Renal pelvis (tissue), 4 donors: Measurements from ENCODE around the gene STAT6. TPM values are rescaled to one million over a fixed set of nuclear protein-coding genes. Genes with fewer than 3 reads are reported as not detected.
"Not testable (repeated sequence)": the region's sequence is repeated elsewhere in the genome, so short reads cannot be mapped to it uniquely, and the experiment has no call there.

ENCODE experiments used
- DNase-seq: peaks from one replicate; pipeline ENCODE4 v3.0.0-alpha.2; 2013
- polyA plus RNA-seq, 3 donors: library from polyadenylated mRNA; unstranded; fragments of 120-200 nt; gene quantifications; one replicate each; pipeline ENCODE4 v1.2.1, GENCODE V29; 2013; ENCODE audit not compliant: insufficient read length in 3 of 3

Gene STAT6
- polyA plus RNA-seq, 3 donors = 98.8 to 134 (median 127) TPM

DNA sequence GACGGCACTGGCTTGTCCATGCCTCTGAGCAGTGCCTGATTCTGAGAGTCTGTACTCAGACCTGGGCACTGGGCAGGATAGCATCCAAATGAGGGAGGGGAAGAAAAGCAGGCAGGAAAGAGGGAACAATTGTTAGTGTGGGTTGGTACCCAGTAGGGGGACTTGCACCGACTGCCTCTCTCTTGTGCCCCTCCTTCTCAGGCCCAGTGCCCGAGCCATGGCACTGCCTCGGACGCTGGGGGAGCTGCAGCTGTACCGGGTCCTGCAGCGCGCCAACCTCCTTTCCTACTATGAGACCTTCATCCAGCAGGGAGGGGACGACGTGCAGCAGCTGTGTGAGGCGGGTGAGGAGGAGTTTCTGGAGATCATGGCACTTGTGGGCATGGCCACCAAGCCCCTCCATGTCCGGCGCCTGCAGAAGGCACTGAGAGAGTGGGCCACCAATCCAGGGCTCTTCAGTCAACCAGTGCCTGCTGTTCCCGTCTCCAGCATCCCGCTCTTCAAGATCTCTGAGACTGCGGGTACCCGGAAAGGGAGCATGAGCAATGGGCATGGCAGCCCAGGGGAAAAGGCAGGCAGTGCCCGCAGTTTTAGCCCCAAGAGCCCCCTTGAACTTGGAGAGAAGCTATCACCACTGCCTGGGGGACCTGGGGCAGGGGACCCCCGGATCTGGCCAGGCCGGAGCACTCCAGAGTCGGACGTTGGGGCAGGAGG lies 20.1 kb downstream of the STAT6 start:
- DNase-seq = no peak

- no peak for DNase-seq
Measured at GRCh38 chr12:57090490-57090889, 20.7 kb downstream of the STAT6 start.

DNA sequence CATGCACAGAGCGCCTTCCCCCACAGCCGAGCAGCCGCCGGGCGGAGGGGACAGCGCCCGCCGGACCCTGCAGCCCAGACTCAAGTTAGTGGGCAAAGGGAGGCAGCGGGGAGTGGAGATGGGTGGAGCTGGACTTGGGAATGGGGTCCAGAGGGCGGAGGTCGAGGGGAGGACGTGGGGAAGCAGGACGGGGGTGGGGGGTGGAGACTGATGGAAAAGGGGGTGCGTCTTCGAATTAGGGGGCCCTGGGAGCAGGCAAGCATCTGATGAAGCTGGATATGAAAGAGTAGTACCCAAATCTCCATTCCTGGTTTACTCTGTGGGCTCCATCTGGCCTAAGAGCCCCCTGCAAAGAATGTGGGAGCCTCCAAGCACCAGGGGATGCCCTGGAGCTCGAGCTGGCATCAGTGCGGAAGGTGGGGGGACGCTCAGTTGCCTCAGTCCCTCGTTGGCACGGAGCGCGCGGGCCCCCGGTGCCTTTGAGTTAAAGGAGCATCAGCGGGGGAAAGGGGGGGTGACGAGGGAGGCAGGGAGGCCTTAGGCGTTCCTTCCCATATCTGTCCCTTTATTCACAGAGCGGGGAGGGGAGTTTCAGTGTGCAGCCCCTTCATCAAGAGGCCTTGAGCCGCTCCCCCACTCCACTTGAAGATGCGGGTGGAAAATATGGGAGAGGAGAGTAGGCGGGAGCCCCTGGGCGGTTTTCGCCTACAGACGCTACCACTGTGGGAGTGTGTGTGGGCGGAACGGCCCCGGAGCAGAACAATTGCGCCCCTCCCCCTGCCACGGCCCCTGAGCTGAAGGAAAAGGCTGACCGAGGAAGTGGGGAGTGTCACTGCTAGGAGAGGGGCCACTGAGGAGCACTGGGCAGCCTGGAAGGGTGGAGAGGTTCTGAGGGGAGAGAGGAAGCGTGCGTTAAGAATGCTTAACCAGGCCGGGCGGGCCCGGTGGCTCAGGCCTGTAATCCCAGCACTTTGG lies 21.6 kb downstream of the STAT6 start:
- peak; percentile 74 for DNase-seq

- peak; percentile 94 for DNase-seq
Measured at GRCh38 chr12:57088354-57089270, 22.6 kb downstream of the STAT6 start, which contains the start of gene NAB2. TSS of gene NAB2 (plus strand) at chr12:57089114. CDS start at chr12:57089272, 158 bp downstream.

DNA sequence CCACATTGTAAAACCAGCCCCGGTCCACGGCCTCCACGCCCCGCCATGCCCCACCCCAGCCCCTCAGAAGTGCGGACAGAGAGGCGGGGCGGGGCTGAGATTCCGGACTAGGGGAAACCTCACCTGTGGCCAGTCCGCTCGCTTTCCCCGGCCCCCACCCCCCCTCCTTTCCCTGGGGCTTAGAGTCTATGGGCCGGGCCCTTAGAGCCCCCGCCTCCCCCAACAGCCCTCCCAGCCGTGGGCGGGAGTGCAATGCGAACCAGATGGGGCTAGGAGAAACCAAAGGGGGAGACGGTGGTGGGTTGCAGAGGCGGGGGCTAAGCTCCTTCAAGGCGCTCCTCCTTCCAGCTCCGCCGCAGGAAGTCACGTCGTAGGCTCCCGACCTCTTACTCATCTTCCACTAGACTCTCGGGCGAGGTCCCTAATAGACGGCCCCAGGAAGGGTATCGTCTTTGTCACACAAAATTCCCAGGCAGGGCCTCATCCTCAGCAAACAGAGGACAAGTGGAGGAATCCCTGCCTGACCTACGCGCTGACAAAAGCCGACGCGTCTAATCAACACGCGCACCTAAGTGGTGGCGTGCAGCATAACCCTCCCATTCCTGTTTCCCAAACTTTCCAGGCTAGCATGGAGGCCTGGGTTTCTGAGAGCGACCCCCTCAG lies 23.3 kb downstream of the STAT6 start:
- DNase-seq = peak; percentile 97

GRCh38 chr12:57087010-57087690 lies 24.0 kb downstream of the STAT6 start:
- peak; percentile 85 for DNase-seq

GRCh38 chr12:57086493-57087009 lies 24.6 kb downstream of the STAT6 start:
- peak; percentile 89 for DNase-seq

DNA sequence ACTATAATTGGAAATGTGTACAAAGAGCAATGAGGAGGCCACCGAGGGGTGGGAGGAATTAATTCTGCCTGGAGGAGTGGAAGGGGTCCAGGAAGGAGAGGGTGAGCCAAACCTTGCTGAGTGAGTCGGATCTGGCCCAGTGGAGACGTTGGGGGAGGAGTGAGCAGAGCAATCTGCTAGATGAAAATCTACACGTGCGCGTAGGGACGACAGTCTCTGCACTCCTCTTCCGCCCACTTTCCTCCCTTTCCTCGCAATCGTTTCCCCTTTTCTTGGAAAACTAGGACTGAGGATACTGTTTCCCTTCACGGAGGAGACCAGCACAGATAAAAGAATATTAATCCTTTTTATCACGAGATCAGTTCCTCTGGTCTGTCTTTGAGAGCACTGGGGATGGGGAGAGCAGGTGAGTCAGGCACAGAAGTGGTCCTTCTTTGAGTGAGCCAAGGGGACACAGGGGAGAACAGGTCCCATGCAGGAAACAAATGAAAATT lies 25.1 kb downstream of the STAT6 start:
- DNase-seq = peak; percentile 84

DNA sequence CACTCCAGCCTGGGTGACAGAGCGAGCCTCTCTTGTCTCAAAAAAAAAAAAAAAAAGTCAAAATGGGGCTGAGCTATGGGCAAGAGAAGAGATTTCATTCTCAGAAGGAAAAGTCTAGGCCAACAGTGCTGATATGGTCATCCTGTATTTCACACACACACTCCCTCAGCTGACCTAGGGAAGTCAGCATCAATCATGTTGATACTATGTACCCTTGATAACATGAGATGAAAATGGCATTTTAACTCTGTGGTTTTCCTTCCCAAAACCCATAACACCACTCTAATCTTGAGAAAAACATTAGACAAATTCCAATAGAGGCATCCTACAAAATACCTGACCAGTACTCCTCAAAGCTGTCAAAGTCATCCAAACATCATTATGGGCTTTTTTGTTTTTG lies 30.3 kb downstream of the STAT6 start:
- no peak for DNase-seq

GRCh38 chr12:57079821-57080220 lies 31.3 kb downstream of the STAT6 start:
- DNase-seq = no peak

- DNase-seq = peak; percentile 100
Measured at GRCh38 chr12:57078519-57079404, 32.4 kb downstream of the STAT6 start, which contains the start of gene NEMP1. TSS of gene NEMP1 (minus strand) at chr12:57078791. CDS start at chr12:57078745, 46 bp downstream.

DNA sequence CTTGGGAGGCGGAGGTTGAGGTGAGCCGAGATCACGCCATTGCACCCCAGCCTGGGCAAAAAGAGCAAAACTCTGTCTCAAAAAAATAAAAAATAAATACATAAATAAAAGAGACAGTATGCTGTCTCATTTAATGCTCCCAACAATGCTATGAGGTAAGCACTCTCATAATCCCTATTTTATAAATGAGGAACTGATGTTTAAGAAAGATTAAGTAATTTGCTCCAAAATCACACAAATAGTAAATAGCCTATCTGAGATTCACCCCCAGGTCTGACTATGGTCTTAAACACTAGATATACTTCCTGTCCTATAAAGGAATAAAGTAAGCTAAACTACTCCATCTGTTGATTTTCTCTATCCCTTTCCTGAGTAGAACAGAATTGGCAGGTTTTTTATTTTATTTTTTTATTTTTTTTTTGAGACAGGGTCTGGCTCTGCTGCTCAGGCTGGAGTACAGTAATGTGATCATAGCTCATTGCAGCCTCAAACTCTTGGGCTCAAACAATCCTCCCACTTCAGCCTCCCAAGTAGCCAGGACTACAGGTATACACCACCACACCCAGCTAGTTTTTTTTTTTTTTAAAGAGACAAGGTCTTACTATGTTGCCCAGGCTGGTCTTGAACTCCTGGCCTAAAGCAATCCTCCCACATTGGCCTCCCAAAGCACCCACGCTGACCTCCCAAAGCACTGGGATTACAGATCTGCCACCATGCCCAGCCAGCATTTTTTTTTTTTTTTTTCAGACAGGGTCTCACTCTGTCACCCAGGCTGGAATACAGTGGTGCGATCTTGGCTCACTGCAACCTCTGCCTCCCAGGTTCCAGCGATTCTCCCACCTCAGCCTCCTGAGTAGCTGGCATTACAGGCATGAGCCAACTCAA lies 37.4 kb downstream of the STAT6 start:
- not testable (repeated sequence) for DNase-seq

GRCh38 chr12:57072661-57073060 lies 38.5 kb downstream of the STAT6 start:
- DNase-seq = no peak

DNA sequence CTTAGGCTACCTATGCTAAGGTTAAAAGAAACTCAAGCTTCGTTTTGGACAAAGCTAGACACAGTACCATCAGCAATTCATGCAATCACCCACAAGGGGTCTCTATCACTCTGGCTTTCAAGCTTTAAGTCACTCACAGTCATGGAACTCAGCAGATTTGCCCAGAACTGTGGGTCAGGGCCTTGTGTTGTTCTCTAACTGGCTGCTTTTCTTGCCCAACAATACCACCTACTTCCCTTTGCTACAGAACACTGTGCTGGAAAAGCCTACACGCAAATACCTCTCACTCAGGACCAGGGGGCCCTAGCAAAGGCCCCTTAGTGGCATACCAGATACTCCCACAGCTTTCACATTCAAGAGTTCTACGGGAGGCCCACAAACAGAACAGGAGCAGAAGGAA lies 41.6 kb downstream of the STAT6 start:
- DNase-seq = peak; percentile 78

- DNase-seq = no peak
Measured at GRCh38 chr12:57066245-57066644, 44.9 kb downstream of the STAT6 start.

GRCh38 chr12:57063991-57064685 lies 47.0 kb downstream of the STAT6 start:
- DNase-seq = no peak

- no peak for DNase-seq
Measured at GRCh38 chr12:57058454-57058853, 52.7 kb downstream of the STAT6 start.
